ENCODE data around the gene COL18A1.

- TF ChIP-seq EZH2 (IDR thresholded peaks at IDR 0.05; ENCODE audit: borderline replicate concordance) (no peak), EZH2phosphoT487 (IDR thresholded peaks at IDR 0.05; ENCODE audit: low read depth, severe bottlenecking, unreplicated experiment) (no peak), CTCF (IDR thresholded peaks at IDR 0.05; ENCODE audit: poor library complexity) (no peak)
Measured at GRCh38 chr21:45487891-45488600, 83.1 kb downstream of the COL18A1 start.

All from hepatocyte (in vitro differentiated cells).